SU-DHL-6 (cell line): ENCODE measurements around the gene CLEC4F.

Experiments used
- H2AFZ ChIP-seq: fragments of 200-600 bp; sonication (generic); 2 replicates; pipeline ENCODE4 v1.6.1; 2014; ENCODE audit warnings: low read depth, mild to moderate bottlenecking, moderate library complexity, mixed read lengths, antibody characterized with exemption, low read length; ENCODE audit not compliant: severe bottlenecking
- H3F3A ChIP-seq: fragments of 200-600 bp; shearing (Covaris generic); 2 replicates; pipeline ENCODE4 v1.6.0; 2016; ENCODE audit warnings: antibody characterized with exemption, mild to moderate bottlenecking; ENCODE audit not compliant: insufficient read depth
- H3K27ac ChIP-seq: fragments of 200-600 bp; sonication (generic); 2 replicates; pipeline ENCODE4 v1.5.1; 2016; ENCODE audit warnings: low read depth, mild to moderate bottlenecking, low read length, moderate library complexity, mixed read lengths
- H3K27me3 ChIP-seq: fragments of 200-600 bp; sonication (generic), shearing (Covaris generic); 2 replicates; pipeline ENCODE4 v1.6.0; 2014; ENCODE audit warnings: mild to moderate bottlenecking, low read length
- H3K36me3 ChIP-seq: fragments of 200-600 bp; sonication (generic); 2 replicates; pipeline ENCODE4 v1.6.1; 2014; ENCODE audit warnings: mild to moderate bottlenecking, low read length, mixed read lengths
- H3K4me2 ChIP-seq: fragments of 300-600, 200-600 bp; shearing (Covaris generic), sonication (generic); 2 replicates; pipeline ENCODE4 v1.6.0; 2014; ENCODE audit warnings: low read length, low read depth, mild to moderate bottlenecking; ENCODE audit not compliant: poor library complexity, severe bottlenecking
- H3K4me3 ChIP-seq: fragments of 200-600 bp; sonication (generic); 2 replicates; pipeline ENCODE4 v1.5.1; 2014; ENCODE audit warnings: antibody characterized with exemption, low read length, mild to moderate bottlenecking, mixed read lengths; ENCODE audit not compliant: insufficient read depth, poor library complexity, severe bottlenecking
- H3K79me2 ChIP-seq: fragments of 200-600 bp; sonication (generic); 2 replicates; pipeline ENCODE4 v1.6.1; 2014; ENCODE audit warnings: mild to moderate bottlenecking, low read length, moderate library complexity; ENCODE audit not compliant: insufficient read depth
- H3K9ac ChIP-seq: fragments of 200-600 bp; sonication (generic); 2 replicates; pipeline ENCODE4 v1.7.0; 2014; ENCODE audit warnings: mild to moderate bottlenecking, low read length
- H3K9me2 ChIP-seq: fragments of 200-600 bp; sonication (generic); replicated peaks from 2 replicates; pipeline ENCODE4 v1.6.1; 2014; ENCODE audit warnings: low read length; ENCODE audit not compliant: insufficient read depth
- H3K9me3 ChIP-seq: fragments of 200-600 bp; sonication (generic); 2 replicates; pipeline ENCODE4 v1.6.1; 2014; ENCODE audit warnings: low read length, mixed read lengths; ENCODE audit not compliant: insufficient read depth
- H4K20me1 ChIP-seq: fragments of 200-600 bp; sonication (generic); 2 replicates; pipeline ENCODE4 v1.6.1; 2014; ENCODE audit warnings: low read depth, mild to moderate bottlenecking, antibody characterized with exemption, low read length, moderate library complexity, mixed read lengths
- EZH2phosphoT487 ChIP-seq: fragments of 200-600 bp; sonication (generic), shearing (Covaris generic); conservative IDR thresholded peaks from 2 replicates; pipeline ENCODE4 v1.6.1; 2018; ENCODE audit warnings: mild to moderate bottlenecking, antibody characterized with exemption, low read length, moderate library complexity, mixed read lengths
- TF ChIP-seq, protein P1 (sequence below): fragments of 200-600 bp; sonication (generic); IDR thresholded peaks from one replicate; pipeline ENCODE4 v1.5.1; 2017; ENCODE audit warnings: antibody characterized with exemption, mild to moderate bottlenecking, low read length, moderate library complexity; ENCODE audit not compliant: insufficient read depth, poor library complexity, severe bottlenecking

CLEC4F gene

DNA sequence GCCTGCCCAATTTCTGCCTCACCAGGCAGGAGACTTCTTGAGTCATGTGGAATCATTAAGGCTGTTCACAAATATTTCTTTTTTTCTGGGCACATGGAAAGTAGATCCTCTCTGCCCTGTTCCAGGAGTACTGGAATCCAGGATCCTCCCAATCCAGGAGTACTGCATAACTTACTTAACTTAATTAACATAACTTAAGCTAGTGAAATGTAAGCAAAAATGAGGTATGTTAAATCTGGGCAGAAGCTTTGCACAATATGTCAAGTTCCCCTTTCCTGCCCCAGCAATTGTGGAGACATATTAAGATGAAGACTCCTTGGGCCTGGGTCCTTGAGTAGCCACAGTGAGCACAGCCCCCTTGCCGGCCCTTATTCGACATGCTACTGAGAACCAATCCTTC, 12.0 kb upstream of the CLEC4F start:
- H3K79me2 ChIP-seq, result no peaks in the 10 kb centered on the region
- H3K4me3 ChIP-seq, result no peak overlapping the region
- no peaks in the 10 kb centered on the region for H3K9me2 ChIP-seq
- no peaks in the 10 kb centered on the region for H4K20me1 ChIP-seq
- no peak overlapping the region for H2AFZ ChIP-seq
- no peak for TF ChIP-seq EZH2phosphoT487
- TF ChIP-seq, protein P1, sequence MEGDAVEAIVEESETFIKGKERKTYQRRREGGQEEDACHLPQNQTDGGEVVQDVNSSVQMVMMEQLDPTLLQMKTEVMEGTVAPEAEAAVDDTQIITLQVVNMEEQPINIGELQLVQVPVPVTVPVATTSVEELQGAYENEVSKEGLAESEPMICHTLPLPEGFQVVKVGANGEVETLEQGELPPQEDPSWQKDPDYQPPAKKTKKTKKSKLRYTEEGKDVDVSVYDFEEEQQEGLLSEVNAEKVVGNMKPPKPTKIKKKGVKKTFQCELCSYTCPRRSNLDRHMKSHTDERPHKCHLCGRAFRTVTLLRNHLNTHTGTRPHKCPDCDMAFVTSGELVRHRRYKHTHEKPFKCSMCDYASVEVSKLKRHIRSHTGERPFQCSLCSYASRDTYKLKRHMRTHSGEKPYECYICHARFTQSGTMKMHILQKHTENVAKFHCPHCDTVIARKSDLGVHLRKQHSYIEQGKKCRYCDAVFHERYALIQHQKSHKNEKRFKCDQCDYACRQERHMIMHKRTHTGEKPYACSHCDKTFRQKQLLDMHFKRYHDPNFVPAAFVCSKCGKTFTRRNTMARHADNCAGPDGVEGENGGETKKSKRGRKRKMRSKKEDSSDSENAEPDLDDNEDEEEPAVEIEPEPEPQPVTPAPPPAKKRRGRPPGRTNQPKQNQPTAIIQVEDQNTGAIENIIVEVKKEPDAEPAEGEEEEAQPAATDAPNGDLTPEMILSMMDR, result no peak
- H3K9me3 ChIP-seq, result no peaks in the 10 kb centered on the region
- H3F3A ChIP-seq, result no peaks in the 10 kb centered on the region
- no peaks in the 10 kb centered on the region for H3K27me3 ChIP-seq
- H3K4me2 ChIP-seq, result no peak overlapping the region
- H3K9ac ChIP-seq, result no peak overlapping the region
- H3K36me3 ChIP-seq, result no peaks in the 10 kb centered on the region
- H3K27ac ChIP-seq, result no peak overlapping the region

DNA sequence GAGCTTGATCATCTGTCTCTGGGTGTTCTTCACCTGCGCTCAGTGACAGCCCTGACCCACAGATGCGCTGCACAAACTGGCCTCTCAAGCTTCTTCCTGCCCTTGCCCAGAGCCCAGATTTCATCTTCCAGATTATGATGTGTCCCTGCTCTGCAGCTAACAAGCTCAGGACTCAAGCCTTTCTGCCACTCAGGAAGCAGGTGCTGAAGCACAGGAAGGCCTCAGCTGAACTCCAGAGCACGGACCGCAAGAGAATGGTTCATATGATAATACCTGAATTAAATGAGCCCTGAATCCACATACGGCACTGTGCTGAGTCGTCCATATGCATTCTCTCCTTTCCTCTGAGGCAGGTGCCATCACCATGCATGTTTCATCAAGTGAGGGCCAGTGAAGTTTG, 11.5 kb upstream of the CLEC4F start:
- Histone ChIP-seq H3K4me2 (no peak overlapping the region), H3K9ac (no peak overlapping the region), H4K20me1 (no peaks in the 10 kb centered on the region), H3F3A (no peaks in the 10 kb centered on the region), H3K79me2 (no peaks in the 10 kb centered on the region), H3K9me2 (no peaks in the 10 kb centered on the region), H3K27me3 (no peaks in the 10 kb centered on the region), H2AFZ (no peak overlapping the region), H3K36me3 (no peaks in the 10 kb centered on the region), H3K9me3 (no peaks in the 10 kb centered on the region), H3K4me3 (no peak overlapping the region), H3K27ac (no peak overlapping the region)
- no peak for TF ChIP-seq EZH2phosphoT487
- TF ChIP-seq, protein P1, result no peak

DNA sequence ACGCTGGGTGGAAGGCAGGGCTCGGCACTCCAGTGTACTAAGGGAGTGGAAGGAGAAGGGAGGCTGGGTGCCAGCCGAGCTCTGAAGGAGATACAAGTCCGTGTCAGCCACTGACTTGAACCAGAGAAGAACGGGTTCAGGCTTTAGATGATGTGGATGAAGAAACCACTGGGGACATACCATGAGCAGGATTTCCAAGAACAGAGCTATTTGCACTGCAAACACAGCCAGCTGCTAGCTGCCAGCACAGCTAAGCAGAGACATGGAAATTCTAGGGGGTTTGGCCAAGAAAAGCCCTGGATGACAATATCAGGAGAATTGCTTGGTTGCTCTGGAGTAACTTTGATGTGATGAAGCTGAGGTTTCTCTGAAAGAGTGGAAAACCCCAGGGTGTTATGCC, 10.0 kb upstream of the CLEC4F start:
- H3K27ac ChIP-seq, result no peak overlapping the region
- no peaks in the 10 kb centered on the region for H3K79me2 ChIP-seq
- no peaks in the 10 kb centered on the region for H3K27me3 ChIP-seq
- no peaks in the 10 kb centered on the region for H3K36me3 ChIP-seq
- no peak for TF ChIP-seq EZH2phosphoT487
- TF ChIP-seq, protein P1, result no peak
- no peaks in the 10 kb centered on the region for H4K20me1 ChIP-seq
- H3K4me3 ChIP-seq, result no peak overlapping the region
- no peak overlapping the region for H3K9ac ChIP-seq
- no peaks in the 10 kb centered on the region for H3F3A ChIP-seq
- H3K9me2 ChIP-seq, result no peaks in the 10 kb centered on the region
- H2AFZ ChIP-seq, result no peak overlapping the region
- H3K9me3 ChIP-seq, result no peaks in the 10 kb centered on the region
- H3K4me2 ChIP-seq, result no peak overlapping the region

DNA sequence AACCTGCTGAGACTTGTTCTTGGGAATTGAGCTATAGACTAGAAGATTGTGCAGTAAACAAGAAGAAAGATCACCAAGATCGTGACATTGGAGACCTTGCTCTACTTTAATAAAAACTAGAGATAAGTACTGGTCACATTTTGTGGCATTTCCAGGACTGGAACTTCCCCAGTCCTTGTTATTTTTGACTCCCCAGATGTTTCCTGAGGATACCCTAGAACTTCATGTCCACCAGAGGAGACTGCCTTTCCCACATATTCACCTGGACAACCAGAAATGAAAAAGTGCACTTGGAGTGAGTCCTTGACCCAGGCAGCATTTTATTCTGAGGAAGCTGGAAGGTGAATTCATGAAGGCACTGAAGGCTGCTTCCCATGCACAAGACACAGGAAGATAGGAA, 9.5 kb upstream of the CLEC4F start:
- Histone ChIP-seq H3K9me2 (no peaks in the 10 kb centered on the region), H3K4me2 (no peak overlapping the region), H3K36me3 (no peaks in the 10 kb centered on the region), H3K27ac (no peak overlapping the region), H4K20me1 (no peaks in the 10 kb centered on the region), H3K4me3 (no peak overlapping the region), H3F3A (no peaks in the 10 kb centered on the region), H3K9me3 (no peaks in the 10 kb centered on the region), H3K27me3 (no peaks in the 10 kb centered on the region), H3K79me2 (no peaks in the 10 kb centered on the region), H2AFZ (no peak overlapping the region), H3K9ac (no peak overlapping the region)
- TF ChIP-seq, protein P1, result no peak
- no peak for TF ChIP-seq EZH2phosphoT487
